ENCODE results near the gene KCMF1.

The KCMF1 gene

GRCh38 chr2:84956334-84957297 lies 14.3 kb upstream of the KCMF1 start:
- DNase-seq: no peak

GRCh38 chr2:84957771-84958134 lies 13.2 kb upstream of the KCMF1 start:
- no peak for DNase-seq

DNA sequence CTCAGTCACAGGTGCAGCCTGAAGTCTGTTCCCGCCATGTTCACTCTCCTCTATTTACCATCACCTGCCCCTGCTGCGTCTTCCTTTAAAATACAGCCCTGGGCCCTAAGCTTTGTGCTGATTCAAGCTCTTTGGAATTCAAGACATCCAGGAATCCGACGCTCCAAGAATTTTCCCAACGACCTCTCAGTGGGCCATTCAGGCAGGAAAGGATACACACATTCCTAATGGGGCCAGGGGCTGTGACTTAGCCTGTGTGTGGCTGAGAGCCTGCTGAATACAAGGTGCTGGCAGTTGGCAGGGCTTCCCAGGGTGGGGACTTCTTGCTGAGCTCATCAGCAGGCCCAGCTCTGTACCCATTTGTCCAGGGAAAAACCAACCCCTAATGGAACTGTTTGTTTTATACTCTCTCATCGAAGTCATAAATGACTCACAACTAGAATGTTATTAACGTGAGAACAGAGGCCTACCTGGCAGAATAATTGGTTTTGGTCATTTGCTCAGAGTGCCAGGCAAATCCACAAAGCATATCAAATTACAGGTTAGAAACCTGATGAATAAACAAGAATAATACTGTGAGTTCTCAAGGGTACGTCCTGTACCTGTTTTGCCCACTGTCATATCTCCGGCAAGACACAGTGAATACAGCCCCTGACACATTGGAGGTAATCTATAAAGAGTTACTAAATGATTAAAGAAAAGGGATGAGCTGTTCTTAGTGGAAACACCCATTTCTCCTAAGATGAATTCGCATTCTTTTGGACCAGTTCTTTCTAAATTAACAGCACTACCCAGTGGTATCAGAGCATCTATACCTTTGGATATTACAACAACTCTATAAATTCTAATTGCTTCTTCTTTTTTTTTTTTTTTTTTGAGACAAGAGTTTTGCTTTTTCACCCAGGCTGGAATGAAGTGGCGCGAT lies 12.6 kb upstream of the KCMF1 start:
- no peak for DNase-seq

GRCh38 chr2:84959095-84959565 lies 11.8 kb upstream of the KCMF1 start:
- no peak for DNase-seq

- no peak for DNase-seq
Measured at GRCh38 chr2:84959566-84960506, 11.1 kb upstream of the KCMF1 start.

DNA sequence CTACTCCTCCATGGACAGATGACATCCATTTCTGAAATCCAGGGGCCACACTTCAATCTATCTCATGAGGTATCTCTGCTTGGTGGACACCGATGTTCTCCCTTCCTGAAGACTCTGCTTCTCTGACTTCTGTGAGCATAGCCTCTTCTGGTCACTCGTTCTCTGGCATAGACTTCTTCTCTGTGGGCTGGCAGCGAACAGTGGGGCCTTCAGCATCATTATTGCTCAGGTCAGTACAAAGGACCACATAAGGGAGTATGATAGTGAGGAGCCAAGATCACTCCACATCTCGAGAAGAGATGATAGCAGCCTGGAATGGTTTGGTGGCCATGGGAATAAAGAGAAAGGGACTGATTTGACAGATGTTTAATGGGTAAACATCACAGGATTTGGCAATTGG lies 8.0 kb upstream of the KCMF1 start:
- no peak for DNase-seq

GRCh38 chr2:84963323-84963691 lies 7.7 kb upstream of the KCMF1 start:
- no peak for DNase-seq

DNA sequence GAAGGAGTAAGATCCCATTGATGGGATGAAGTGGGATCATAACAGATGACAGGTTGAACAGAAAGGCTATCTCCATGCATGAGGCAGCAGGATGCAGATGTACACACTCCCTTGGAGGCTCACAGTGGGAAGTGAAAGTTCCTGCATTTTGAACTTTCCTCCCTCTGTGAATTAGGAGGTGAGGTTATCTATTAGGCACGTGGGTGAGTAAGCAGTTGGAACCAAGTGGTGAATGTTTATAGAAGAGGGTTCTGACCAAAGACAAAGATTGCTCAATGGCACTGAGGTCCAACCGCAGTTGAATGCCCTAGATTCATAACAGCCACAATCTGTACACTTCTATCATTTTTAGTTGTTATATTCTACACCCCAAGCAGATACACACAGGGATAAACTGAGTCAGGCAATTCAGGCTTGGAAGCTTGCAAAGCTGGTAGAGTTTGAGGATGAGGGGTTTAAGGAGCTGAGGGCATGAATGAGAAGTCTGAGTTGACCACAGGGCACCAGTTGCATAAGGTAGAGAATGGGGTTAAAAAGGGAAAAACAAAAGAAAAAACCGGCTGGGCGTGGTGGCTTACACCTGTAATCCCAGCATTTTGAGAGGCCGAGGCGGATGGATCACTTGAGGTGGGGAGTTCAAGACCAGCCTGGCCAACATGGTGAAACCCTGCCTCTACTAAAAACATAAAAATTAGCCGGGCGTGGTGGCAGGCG lies 7.1 kb upstream of the KCMF1 start:
- DNase-seq: no peak

- DNase-seq: no peak
Measured at GRCh38 chr2:84964406-84965191, 6.4 kb upstream of the KCMF1 start.

- no peak for DNase-seq
Measured at GRCh38 chr2:84965192-84965516, 5.8 kb upstream of the KCMF1 start.

DNA sequence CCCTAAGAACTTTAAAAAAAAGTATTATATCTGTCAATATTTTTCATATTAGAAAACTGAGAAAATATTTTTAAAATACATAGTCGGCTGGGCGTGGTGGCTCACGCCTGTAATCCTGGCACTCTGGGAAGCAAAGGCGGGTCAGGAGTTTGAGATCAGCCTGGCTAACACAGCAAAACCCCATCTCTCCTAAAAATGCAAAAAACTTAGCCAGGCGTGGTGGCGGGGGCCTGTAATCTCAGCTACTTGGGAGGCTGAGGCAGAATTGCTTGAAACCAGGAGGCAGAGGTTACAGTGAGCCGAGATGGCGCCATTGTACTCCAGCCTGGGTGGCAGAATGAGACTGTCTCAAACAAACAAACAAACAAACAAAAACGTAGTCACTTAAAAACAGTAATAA lies 5.1 kb upstream of the KCMF1 start:
- no peak for DNase-seq

GRCh38 chr2:84966731-84967130 lies 4.2 kb upstream of the KCMF1 start:
- no peak for DNase-seq

DNA sequence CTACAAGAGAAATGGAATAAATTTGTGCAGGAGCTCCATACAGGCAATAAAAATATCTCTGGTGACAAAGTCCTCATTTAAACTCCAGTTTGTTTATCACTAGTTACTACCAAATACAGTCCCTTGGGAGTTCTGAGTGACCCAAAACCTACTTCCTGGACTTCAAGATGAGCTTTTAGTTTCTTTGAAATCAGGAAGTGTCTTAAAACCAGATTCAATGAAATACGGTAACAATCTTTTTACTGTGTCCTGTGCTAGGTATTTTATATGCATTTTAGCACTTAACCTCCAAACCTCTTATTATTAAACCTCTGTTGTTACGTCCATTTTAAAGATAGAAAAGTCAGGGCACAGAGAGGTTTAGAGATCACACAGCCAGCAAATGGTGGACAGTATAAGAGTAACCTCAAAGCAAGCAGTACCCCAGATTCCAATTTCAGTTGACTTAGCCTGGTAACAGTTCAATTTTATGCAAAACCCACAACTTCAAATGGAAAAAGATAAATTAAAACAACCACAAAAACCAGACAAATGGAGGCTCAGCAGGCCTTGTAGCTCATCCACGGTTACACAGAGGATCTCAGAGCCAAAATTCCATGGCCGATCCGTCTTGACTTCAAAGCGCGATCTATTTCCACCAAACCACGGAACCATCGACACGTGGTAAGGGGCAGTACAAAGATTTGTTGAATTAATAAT lies 1.3 kb upstream of the KCMF1 start:
- no peak for DNase-seq

GRCh38 chr2:84970210-84970867 lies 622 bp upstream of the KCMF1 start:
- DNase-seq: no peak

- DNase-seq: no peak
Measured at GRCh38 chr2:84971510-84972206, 697 bp downstream of the KCMF1 start.

DNA sequence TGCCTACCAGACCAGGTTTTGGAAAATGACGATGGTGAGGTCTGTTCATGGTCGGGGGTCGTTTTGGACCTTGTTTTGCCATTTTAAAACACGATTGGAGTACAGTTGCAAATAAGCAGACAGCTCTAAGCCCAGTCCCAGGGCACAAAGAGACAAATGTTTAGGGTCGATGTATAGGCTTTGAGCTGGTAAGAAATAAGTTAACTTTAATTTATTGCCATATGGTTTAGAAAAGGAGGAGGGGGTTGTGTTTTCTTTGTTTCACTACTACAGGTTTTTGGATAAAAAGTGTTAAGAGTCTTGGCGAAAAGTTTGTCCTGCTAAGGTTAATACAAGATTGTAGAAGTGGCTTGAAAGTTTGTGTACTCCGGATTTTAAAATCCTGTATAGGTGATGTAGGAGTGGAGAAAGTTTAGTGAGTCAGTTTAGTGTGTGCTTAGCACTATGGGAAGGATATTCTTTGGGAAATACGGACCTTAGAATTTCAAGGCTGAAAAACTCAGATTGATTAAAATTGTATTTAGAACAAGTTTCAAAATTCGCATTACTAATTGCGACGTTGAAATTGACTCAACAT lies 1.3 kb downstream of the KCMF1 start:
- DNase-seq: no peak

GRCh38 chr2:84972932-84973331 lies 2.0 kb downstream of the KCMF1 start:
- no peak for DNase-seq

GRCh38 chr2:84980263-84980983 lies 9.5 kb downstream of the KCMF1 start:
- DNase-seq: no peak

Measured in SIG-M5 (cell line).